Stimulated activated CD8-positive, alpha-beta memory T cell treated with anti-CD3 and anti-CD28 coated beads, Interleukin-15, amount 100 ng/mL, for 24 hours (primary cell): ENCODE data around the gene SMIM9.

ENCODE experiments used
- DNase-seq: peaks from one replicate; pipeline ENCODE4 v3.0.0-alpha.2; 2020; ENCODE audit warnings: low read depth

SMIM9 gene

GRCh38 chrX:154780968-154781367 is 53.5 kb downstream of the SMIM9 start:
- DNase-seq = no peak

GRCh38 chrX:154779261-154779660 is 55.2 kb downstream of the SMIM9 start:
- DNase-seq = no peak

GRCh38 chrX:154776753-154777152 is 57.7 kb downstream of the SMIM9 start:
- DNase-seq = no peak

GRCh38 chrX:154775419-154776349 is 58.8 kb downstream of the SMIM9 start:
- DNase-seq = no peak

- DNase-seq = no peak
Measured at GRCh38 chrX:154774622-154775021, 59.8 kb downstream of the SMIM9 start.
